Myometrial cell (primary cell): Measurements from ENCODE around the gene OR13C8. TPM values are rescaled to one million over a fixed set of nuclear protein-coding genes. Genes with fewer than 3 reads are reported as not detected.

Experiments used
- total RNA-seq: library from RNA; depleted of rRNA; stranded (reverse); fragments of >200 nt; gene quantifications from 2 replicates; pipeline ENCODE4 v1.2.3, GENCODE V29; 2015

The OR13C8 gene, protein sequence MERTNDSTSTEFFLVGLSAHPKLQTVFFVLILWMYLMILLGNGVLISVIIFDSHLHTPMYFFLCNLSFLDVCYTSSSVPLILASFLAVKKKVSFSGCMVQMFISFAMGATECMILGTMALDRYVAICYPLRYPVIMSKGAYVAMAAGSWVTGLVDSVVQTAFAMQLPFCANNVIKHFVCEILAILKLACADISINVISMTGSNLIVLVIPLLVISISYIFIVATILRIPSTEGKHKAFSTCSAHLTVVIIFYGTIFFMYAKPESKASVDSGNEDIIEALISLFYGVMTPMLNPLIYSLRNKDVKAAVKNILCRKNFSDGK
- total RNA-seq: not detected in 2 replicates

DNA sequence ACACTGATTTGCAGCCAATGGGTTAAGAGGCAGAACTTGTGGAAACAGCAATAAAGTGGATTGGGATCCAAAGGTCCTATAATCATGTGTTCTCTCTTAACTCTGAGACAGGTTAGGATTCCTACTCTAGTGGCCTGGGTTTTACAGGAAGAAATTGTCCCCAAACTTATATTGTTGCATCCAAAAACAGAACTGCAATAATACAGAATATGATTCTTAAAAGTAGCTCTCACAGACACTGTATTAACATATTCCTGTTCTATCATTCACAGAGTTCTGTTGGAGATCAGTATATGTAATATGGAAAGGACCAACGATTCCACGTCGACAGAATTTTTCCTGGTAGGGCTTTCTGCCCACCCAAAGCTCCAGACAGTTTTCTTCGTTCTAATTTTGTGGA is at the start of gene OR13C8:
Gene OR13C8 (plus strand): TSS at position 301 of the 400 bp plus-strand sequence. CDS start 0 bp downstream, at position 301.

DNA sequence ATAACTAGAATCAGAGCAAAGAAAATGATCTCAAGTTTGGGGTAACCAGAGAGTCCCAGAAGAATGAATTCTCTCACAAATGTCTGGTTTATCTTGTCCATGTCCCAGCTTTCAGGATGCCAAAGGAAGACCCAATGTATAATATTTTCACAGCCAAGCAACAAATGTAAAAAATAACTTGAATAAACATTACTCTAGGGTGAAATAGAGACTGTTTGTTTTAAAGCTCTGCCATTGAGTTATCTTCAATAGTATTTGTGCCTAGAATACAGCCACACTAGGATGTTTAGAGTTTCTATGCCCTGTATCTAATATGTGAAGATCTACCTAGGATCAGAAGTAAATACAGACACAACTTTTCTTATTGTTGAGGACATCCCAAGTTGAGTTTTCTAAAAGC is 41.9 kb upstream of the OR13C8 start, which contains the start of gene OR13C4:
Gene OR13C4 (minus strand): TSS at position 101 of the 400 bp plus-strand sequence. CDS start 0 bp downstream, at position 101.

DNA sequence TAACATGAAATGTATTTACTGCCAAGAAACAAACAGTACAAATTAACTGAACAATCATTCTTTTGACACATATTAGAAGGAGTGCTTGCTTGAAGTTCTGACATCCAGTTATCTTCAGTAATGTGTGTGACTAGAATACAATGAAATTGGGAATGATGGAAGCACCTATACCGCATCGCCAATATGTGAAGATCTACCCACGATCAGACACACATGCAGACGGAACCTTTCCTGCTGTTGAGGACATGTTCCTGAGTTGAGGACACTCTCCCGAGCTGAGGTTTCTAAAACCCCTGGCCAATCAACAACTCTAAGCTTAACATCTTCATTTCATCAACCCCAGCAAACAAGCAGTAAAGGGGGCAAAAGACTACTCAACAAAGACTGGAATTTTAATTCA is 32.2 kb upstream of the OR13C8 start, which contains the start of gene OR13C3:
Gene OR13C3 (minus strand): TSS at position 101 of the 400 bp plus-strand sequence. CDS start 133 bp downstream, outside the sequence.

DNA sequence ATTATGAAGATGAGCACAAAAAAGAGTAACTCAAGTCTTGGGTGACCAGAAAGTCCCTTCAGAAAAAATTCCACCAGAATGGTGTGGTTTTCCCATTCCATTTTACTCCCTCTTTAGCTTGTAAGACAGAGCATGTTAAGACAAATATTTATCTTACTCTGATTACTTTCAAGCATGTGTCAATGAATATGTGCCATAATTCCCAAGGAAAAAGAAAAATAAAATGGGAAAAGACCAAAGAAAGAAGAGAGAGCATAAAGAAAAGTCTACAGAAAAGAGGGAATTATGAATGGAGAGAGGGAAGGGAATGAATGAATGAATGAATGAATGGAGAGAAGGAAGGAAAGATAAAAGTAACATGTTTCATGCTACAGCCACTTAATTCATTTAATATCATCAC is 30.3 kb downstream of the OR13C8 start, which contains the start of gene OR13C5:
Gene OR13C5 (minus strand): TSS at position 101 of the 400 bp plus-strand sequence. CDS start 0 bp downstream, at position 101.

DNA sequence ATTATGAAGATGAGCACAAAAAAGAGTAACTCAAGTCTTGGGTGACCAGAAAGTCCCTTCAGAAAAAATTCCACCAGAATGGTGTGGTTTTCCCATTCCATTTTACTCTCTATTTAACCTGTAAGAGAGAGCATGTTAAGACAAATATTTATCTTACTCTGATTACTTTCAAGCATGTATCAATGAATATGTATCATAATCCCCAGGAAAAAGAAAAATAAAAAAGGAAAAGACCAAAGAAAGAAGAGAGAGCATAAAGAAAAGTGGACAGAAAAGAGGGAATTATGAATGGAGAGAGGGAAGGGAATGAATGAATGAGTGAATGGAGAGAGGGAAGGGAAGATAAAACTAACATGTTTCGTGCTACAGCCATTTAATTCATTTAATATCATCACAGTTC is 36.6 kb downstream of the OR13C8 start, which contains the start of gene OR13C2:
Gene OR13C2 (minus strand): TSS at position 101 of the 400 bp plus-strand sequence. CDS start 0 bp downstream, at position 101.

DNA sequence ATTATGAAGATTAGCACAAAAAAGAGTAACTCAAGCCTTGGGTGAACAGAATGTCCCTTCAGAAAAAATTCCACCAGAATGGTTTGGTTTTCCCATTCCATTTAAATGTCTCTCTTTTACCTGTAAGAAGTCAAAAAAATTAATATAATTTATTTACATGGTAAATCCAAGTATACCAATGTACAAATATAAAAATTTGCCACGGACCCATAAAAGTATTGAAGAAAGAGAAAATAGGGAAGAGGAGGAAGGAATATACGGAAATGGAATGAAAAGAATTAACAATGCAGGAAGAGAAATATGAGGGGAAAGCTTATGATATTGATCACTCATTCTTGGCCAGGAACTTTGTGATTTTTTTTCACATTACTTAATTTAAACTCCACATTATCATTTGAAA is 49.1 kb downstream of the OR13C8 start, which contains the start of gene OR13C9:
Gene OR13C9 (minus strand): TSS at position 101 of the 400 bp plus-strand sequence. CDS start 0 bp downstream, at position 101.

Other genes starting within 250 kb of the OR13C8 start
- gene OR13F1, start 64.9 kb upstream of the OR13C8 start, total RNA-seq: not detected in 2 replicates
- gene OR13C4, start 42.0 kb upstream of the OR13C8 start, total RNA-seq: not detected in 2 replicates
- gene OR13C3, start 32.3 kb upstream of the OR13C8 start, total RNA-seq: not detected in 2 replicates
- gene OR13C5, start 30.2 kb downstream of the OR13C8 start, total RNA-seq: not detected in 2 replicates
- not detected in 2 replicates for gene OR13C2, start 36.5 kb downstream of the OR13C8 start, total RNA-seq
- not detected in 2 replicates for gene OR13C9, start 49.0 kb downstream of the OR13C8 start, total RNA-seq
- not detected in 2 replicates for gene OR13D1, start 125.3 kb downstream of the OR13C8 start, total RNA-seq
- 43.2 and 48.6 TPM in 2 replicates for gene NIPSNAP3A, start 178.5 kb downstream of the OR13C8 start, total RNA-seq
- gene NIPSNAP3B, start 195.0 kb downstream of the OR13C8 start, total RNA-seq: 0.86 and 0.89 TPM in 2 replicates